Activated effector memory CD4-positive, alpha-beta T cell treated with Interleukin-2 at 50 U/mL for 16 hours (primary cell): ENCODE data around the gene DLX3.

Experiments
- DNase-seq: peaks from one replicate; pipeline ENCODE4 v3.0.0-alpha.2; 2020

The DLX3 gene

DNA sequence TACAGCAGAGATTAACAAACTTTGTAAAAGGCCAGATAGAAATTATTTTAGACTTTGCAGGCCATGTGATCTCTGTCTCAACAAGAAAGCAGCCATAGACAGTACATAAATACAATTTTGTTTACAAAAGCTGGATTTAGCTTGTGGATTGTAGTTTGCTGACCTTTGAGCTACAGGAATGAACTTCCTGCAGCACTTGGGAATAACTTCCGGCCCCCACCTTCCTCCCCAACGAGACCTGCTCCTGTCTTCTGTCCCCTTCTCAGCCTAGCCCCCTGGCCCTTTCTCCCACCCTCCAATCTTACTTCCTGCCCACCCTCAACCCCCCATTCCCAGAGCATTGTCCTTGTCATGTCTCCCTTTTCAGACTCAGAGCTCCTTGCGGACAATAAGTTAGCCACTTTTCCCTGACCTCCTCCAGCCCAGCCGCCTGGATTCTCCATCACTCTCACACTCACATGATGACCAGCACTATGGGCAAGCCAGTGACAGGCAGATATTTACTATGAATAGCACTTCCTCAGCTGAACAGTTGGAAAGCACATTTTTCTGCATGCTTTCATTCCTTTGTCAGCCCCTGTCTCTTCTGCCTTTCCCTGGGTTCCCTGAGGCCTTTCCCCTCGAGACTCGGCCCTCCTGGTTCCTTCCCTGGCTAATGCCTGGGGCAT lies 27.6 kb upstream of the DLX3 start:
- no peak for DNase-seq

GRCh38 chr17:50021681-50022370 lies 26.8 kb upstream of the DLX3 start:
- DNase-seq, result no peak

GRCh38 chr17:50020841-50021599 lies 26.0 kb upstream of the DLX3 start:
- no peak for DNase-seq

DNA sequence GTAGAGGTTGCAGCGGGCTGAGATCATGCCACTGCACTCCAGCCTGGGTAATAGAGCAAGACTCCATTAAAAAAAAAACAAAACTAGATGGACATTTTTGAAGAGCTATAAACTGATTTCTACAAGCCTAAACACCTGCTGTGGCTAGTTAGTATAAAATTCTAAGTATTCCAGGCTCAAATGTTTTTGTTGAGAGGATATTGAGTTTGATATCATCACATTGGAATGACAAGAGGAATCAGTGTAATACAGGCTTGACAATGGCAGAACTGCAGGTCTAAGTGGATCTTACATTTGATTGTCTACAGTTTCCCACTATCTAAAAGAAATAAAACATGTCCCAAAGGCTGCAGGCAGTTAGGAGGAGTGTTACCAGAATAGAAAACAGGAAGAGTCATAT lies 23.9 kb upstream of the DLX3 start:
- DNase-seq, result no peak

DNA sequence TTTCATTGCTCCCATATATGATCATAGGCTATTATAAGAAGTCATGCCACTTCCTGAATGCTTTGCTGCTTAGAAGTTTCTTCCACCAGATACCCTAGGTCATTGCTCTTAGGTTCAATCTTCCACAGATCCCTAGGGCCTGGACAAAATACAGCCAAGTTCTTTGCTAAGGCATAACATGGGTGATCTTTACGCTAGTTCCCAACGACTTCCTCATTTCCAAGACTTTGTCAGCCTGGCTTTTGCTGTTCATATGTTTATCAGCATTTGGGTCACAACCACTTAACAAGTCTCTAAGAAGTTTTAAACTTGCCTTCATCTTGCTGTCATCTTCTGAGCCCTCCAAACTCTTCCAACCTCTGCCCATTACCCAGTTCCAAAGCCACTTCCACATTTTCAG lies 20.1 kb upstream of the DLX3 start:
- DNase-seq, result no peak

DNA sequence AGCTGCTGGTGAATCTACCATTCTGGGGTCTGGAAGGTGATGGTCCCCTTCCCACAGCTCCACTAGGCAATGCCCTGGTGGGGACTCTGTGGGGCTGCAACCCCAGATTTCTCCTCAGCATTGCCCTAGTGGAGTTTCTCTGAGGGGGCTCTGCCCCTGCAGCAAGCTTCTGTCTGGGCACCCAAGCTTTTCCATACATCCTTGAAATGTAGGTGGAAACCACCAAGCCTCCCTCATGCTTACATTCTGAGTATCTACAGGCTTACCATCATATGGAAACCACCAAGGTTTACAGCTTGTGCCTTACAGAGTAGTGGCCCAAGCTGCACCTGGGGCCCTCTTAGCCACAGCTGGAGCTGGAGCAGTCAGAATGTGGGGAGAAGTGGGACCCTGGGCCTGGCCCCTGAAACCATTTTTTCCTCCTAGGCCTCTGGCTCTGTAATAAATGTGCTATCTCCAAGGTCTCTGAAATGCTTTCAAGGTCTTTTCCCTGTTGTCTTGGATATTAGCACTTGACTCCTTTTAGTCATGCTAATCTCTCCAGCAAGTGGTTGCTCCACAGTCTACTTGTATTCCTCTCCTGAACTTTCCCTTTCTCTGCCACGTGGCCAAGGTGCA lies 19.6 kb upstream of the DLX3 start:
- no peak for DNase-seq

DNA sequence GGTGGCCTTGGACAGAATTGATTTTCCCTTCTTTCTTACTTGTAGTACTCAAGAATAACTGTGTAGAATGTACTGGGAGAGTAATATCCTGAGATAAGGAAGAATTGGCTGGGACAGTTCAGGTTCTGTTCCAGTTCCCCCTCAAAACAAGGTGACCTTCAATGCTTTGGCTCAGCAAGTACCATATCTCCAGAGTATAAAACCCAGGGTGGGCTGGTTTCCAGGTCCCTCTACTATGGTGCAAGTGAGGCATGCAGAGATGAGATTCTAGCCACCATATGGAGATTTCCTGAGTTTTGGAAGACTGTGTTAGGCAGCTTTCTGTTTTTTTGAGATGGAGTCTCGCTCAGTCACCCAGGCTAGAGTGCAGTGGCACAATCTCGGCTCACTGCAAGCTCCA lies 18.1 kb upstream of the DLX3 start:
- no peak for DNase-seq

- DNase-seq, result no peak
Measured at GRCh38 chr17:50009282-50009681, 14.3 kb upstream of the DLX3 start.

DNA sequence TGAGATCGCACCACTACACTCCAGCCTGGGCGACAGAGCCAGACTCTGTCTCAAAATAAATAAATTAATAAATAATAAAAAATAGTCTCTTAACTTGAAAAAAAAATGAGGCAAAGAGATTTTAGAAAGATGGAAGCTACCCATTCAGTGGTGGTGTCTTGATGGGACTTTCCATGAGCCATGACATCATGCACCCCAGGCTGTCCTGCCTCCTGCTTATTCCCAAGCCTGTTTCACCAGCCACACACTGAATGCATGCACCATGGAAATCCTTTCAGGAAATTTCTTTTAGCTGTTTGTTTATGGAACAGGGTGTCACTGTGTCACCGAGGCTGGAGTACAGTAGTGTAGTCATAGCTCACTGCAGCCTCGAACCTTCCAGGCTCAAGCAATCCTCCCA lies 8.9 kb upstream of the DLX3 start:
- no peak for DNase-seq

DNA sequence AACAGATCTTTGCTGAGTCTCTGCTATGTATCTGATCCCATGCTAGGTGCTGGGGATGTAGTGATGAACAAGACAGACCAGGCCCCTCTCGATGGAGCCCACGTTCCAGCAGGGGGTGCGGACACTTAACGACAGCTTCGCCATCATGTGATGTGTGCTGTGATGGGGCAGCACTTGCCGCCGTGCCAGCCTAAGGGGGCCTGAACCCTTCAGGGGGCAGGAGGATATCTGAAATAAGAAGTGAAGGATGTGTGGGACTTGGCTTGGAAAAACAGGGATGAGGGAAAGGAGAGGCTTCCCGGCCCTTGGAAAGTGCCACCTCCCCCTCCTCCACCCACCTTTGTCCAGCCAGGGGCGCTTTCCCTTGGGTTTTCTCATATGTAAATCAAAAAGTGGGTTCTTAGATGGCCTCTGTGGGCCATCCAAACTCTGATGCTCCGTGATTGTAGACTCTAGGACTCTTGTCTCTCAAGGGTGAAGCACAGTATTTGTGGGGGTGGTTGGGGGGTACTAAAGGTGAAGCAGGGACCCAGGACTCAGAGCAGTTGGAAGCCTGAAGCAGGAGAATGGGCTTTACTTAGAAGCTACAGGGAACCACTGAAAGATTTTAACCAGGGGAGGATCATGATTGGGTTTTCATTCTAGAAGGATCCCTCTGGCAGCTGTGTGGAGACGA lies 4.0 kb upstream of the DLX3 start:
- DNase-seq, result no peak

DNA sequence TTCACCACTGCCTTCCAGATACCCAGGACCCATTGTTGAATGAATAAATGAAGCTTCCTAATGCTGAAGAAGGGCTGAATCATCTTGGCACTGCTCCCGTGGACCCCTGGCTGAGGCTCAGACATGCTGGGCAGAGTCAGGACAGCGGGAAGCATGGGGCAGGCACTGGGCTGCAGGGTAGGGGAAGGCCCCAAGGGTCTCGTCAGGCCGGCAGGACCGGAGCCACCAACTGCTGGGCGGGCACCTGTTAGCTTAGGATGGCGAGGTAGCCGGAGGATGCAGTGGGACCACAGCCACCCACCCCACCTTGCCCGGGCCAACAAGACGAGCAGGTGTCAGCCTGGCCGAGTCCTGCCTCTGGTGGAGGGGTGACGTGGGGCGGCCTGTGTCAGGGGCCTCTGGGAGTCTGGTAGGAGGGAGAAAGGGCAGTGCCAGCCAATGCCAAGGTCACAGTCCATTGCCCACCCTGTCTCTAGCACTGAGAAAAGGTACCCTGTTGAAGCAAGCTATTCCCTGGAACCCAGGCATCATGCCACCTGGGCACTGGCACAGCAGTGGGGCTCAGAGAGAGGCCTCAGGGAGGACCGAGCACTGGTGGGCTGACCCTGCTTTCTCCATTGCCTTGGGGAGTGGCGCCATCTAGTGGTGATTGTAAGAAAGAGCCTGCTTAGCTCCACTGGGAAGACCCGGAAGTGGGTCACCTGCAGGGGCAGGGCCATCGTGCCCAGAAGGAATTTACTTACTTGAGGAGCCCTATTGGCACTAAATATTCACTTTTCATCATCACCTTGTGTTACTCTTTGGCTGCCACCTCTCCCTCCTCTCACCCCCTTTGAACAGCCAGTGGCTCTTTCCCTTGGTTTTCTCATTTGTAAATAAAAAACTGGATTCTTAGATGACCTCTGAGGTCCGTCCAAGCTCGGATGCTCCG lies 3.0 kb upstream of the DLX3 start:
- DNase-seq, result peak; percentile 66

- DNase-seq, result no peak
Measured at GRCh38 chr17:49997301-49997650, 2.3 kb upstream of the DLX3 start.

- DNase-seq, result peak; percentile 48
Measured at GRCh38 chr17:49996495-49997300, 1.7 kb upstream of the DLX3 start.

DNA sequence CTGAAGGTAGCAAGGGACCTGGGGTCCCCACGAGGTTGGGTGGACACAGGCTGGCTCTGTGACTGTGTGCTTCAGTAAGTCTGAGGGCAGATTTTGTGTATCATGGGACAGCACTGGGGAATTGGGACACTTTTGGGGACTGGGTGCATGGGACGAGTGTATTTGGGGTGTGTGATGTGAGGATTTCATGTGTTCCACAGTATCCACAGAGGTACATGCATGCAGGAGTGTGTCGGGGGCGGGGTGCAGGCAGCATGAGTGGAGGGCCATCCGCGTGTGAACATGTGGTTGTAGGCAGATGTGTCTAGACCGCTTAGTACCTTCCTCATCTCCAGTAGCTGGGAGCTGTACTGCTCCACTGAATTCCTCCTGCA lies 1.1 kb upstream of the DLX3 start:
- no peak for DNase-seq

GRCh38 chr17:49994085-49995054 lies 654 bp downstream of the DLX3 start:
- no peak for DNase-seq

DNA sequence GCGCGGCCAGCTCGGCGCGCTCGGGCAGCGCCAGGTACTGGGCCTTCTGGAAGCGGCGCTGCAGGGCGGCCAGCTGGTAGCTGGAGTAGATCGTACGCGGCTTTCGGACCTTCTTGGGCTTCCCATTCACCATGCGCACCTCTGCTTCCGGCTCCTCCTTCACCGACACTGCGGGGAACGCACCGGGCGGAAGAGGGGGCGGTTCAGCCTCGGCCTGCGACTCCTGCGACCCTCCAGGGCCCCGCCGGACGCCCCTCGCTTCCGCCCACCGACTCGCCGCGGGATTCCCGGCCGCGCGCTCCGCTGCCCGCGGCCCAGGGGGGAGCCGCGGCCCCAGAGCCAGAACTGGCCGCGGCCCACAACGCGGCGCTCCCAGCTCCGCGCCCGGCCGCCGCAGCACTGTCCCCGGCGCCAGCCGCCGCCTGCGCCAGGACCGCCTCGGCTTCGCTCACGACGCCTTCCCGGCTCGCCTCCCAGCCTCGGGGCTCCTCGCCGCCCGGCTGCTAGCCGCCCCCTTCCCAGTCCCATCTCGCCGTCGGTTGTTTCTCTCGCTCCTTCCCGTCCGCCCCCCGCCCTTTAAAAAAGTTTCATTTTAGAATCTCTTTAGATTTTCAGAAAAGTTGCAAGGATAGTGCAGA lies 1.5 kb downstream of the DLX3 start:
- DNase-seq, result no peak

DNA sequence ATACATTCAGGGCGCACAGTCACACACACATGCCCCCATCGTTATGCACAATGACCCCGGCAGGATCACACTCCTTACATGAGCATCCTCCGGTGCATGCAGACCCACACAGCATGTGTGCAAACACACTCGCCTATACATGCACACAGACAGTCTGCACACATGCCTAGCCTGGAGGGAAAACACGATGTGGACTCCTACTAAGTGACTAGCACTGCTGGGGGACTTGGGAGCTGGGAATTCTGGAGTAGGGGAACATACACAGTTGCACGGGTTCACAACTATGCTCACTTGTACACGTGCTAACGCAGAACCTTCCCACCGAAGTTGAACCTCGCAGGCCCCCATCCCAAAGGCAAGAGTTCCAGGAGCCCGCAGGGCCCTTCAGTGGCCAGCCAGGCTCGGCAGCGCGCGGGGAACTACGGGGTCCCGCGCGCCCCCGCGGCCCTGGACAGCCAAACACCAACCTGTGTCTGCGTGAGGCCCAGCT lies 2.0 kb downstream of the DLX3 start:
- no peak for DNase-seq

DNA sequence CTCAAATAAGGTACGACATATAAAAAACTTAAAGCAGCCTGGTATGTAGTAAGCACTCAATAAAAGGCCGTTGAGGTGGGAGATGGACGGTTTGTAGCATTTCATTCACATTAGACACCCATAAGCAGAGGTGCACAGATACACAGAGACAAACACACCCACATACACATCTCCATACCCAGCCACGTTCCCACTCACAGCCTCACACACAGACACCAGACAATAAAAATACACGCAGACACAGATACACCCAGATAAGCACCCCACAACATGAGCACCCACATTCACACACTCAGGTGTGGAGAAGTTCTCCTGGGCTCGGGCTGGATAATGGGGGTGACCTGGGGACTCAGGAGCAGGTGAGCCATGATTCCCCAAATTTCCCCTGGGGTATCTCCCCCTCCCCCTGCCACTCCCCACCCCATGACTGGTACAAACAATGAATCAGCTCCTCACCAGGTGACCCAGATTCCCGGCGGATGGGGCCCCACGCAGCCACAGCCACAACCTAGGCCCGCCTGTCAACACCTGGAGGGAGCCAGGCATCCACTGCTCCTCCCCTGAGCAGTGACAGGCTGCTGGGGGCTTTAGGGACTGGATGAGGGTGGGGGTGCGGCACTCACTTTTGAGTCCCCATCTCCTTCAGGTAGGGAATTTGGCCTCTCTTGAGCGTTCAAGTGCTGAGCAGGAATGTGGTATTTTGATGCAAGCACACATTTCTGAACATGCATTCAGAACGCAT lies 2.7 kb downstream of the DLX3 start:
- no peak for DNase-seq

GRCh38 chr17:49991409-49991808 lies 3.6 kb downstream of the DLX3 start:
- no peak for DNase-seq
